Measurements from ENCODE around the gene SQOR.

Gene SQOR

DNA sequence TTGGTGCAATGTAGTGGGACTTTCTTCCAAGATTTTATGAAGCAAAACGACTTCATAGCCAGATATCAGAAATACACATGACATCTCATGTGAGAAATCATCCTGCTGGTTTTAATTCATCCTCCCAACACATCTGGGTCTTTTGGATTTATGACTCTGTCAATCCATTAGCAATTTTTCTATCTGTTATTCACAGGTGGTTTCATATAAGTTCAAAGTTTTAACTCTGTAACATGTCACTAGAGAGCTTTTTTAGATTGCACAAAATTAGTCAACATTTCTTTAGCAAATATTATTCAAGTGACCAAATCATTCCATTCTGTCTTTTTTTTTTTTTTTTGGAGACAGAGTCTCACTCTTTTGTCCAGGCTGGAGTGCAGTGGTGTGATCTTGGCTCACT, 30.4 kb downstream of the SQOR start:
- TF ChIP-seq EGR1 (IDR thresholded peaks at IDR 0.05) (no peak), TEAD4 (IDR thresholded peaks at IDR 0.05) (no peak), CREB1 (IDR thresholded peaks at IDR 0.05; ENCODE audit: low read depth) (no peak), FOXM1 (IDR thresholded peaks at IDR 0.05; ENCODE audit: borderline replicate concordance, low read depth) (no peak), YY1 (IDR thresholded peaks at IDR 0.05; ENCODE audit: low read depth) (no peak), CEBPB (IDR thresholded peaks at IDR 0.05) (no peak), TAF1 (IDR thresholded peaks at IDR 0.05; ENCODE audit: low read depth) (no peak), NFIC (IDR thresholded peaks at IDR 0.05) (no peak), RAD21 (IDR thresholded peaks at IDR 0.05; ENCODE audit: low read depth) (no peak), TCF12 (IDR thresholded peaks at IDR 0.05; ENCODE audit: low read depth) (no peak), EP300 (IDR thresholded peaks at IDR 0.05; ENCODE audit: borderline replicate concordance) (no peak), ZBTB7A (IDR thresholded peaks at IDR 0.05; ENCODE audit: low read depth) (no peak), MAX (IDR thresholded peaks at IDR 0.05) (no peak)
- TF ChIP-seq, protein P1, sequence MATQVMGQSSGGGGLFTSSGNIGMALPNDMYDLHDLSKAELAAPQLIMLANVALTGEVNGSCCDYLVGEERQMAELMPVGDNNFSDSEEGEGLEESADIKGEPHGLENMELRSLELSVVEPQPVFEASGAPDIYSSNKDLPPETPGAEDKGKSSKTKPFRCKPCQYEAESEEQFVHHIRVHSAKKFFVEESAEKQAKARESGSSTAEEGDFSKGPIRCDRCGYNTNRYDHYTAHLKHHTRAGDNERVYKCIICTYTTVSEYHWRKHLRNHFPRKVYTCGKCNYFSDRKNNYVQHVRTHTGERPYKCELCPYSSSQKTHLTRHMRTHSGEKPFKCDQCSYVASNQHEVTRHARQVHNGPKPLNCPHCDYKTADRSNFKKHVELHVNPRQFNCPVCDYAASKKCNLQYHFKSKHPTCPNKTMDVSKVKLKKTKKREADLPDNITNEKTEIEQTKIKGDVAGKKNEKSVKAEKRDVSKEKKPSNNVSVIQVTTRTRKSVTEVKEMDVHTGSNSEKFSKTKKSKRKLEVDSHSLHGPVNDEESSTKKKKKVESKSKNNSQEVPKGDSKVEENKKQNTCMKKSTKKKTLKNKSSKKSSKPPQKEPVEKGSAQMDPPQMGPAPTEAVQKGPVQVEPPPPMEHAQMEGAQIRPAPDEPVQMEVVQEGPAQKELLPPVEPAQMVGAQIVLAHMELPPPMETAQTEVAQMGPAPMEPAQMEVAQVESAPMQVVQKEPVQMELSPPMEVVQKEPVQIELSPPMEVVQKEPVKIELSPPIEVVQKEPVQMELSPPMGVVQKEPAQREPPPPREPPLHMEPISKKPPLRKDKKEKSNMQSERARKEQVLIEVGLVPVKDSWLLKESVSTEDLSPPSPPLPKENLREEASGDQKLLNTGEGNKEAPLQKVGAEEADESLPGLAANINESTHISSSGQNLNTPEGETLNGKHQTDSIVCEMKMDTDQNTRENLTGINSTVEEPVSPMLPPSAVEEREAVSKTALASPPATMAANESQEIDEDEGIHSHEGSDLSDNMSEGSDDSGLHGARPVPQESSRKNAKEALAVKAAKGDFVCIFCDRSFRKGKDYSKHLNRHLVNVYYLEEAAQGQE (IDR thresholded peaks at IDR 0.05; ENCODE audit: low read depth), result no peak
- TF ChIP-seq, protein P2, sequence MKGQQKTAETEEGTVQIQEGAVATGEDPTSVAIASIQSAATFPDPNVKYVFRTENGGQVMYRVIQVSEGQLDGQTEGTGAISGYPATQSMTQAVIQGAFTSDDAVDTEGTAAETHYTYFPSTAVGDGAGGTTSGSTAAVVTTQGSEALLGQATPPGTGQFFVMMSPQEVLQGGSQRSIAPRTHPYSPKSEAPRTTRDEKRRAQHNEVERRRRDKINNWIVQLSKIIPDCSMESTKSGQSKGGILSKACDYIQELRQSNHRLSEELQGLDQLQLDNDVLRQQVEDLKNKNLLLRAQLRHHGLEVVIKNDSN (IDR thresholded peaks at IDR 0.05), result no peak

- TF ChIP-seq FOXM1 (IDR thresholded peaks at IDR 0.05; ENCODE audit: borderline replicate concordance, low read depth), result no peak
These were observed 31.5 kb downstream of the SQOR start for GRCh38 chr15:45666119-45666875.

- TF ChIP-seq TEAD4 (IDR thresholded peaks at IDR 0.05), result no peak
- TF ChIP-seq RAD21 (IDR thresholded peaks at IDR 0.05; ENCODE audit: low read depth), result no peak
- TF ChIP-seq NFIC (IDR thresholded peaks at IDR 0.05), result no peak
- no peak for TF ChIP-seq MAX (IDR thresholded peaks at IDR 0.05)
- no peak for TF ChIP-seq EP300 (IDR thresholded peaks at IDR 0.05; ENCODE audit: borderline replicate concordance)
- TF ChIP-seq TCF12 (IDR thresholded peaks at IDR 0.05; ENCODE audit: low read depth), result no peak
- TF ChIP-seq, protein P1 (IDR thresholded peaks at IDR 0.05; ENCODE audit: low read depth), result no peak
- TF ChIP-seq, protein P2 (IDR thresholded peaks at IDR 0.05), result no peak
- TF ChIP-seq CEBPB (IDR thresholded peaks at IDR 0.05), result no peak
- TF ChIP-seq CREB1 (IDR thresholded peaks at IDR 0.05; ENCODE audit: low read depth), result no peak
- no peak for TF ChIP-seq ZBTB7A (IDR thresholded peaks at IDR 0.05; ENCODE audit: low read depth)
- TF ChIP-seq FOXM1 (IDR thresholded peaks at IDR 0.05; ENCODE audit: borderline replicate concordance, low read depth), result no peak
- TF ChIP-seq YY1 (IDR thresholded peaks at IDR 0.05; ENCODE audit: low read depth), result no peak
- no peak for TF ChIP-seq TAF1 (IDR thresholded peaks at IDR 0.05; ENCODE audit: low read depth)
- TF ChIP-seq EGR1 (IDR thresholded peaks at IDR 0.05), result no peak
These were observed 32.2 kb downstream of the SQOR start for GRCh38 chr15:45667002-45667401.

DNA sequence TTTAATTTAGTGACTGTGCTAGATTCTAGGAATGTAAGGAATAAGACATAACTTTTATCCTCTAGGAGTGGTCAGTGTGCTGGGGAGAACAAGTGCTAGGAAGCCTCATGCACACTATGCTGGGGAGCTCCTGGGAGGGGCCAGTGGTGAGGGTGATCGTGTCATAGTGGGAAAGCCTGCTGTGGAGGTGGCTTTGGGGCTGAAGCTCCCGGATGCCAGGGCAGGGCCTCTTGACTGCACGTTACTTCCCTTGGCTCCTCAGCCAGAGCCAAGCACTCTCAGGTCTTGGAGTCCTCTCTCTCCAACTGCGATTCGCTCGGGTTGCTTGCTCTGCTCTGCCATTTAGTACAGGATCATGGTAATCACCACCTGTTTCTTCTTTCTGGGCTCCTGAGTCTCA, 33.6 kb downstream of the SQOR start:
- TF ChIP-seq, protein P1 (IDR thresholded peaks at IDR 0.05; ENCODE audit: low read depth), result no peak
- no peak for TF ChIP-seq FOXM1 (IDR thresholded peaks at IDR 0.05; ENCODE audit: borderline replicate concordance, low read depth)
- TF ChIP-seq CEBPB (IDR thresholded peaks at IDR 0.05), result no peak
- TF ChIP-seq, protein P2 (IDR thresholded peaks at IDR 0.05), result no peak
- no peak for TF ChIP-seq TCF12 (IDR thresholded peaks at IDR 0.05; ENCODE audit: low read depth)
- TF ChIP-seq NFIC (IDR thresholded peaks at IDR 0.05), result no peak
- TF ChIP-seq TEAD4 (IDR thresholded peaks at IDR 0.05), result no peak
- TF ChIP-seq RAD21 (IDR thresholded peaks at IDR 0.05; ENCODE audit: low read depth), result no peak
- no peak for TF ChIP-seq YY1 (IDR thresholded peaks at IDR 0.05; ENCODE audit: low read depth)
- no peak for TF ChIP-seq EGR1 (IDR thresholded peaks at IDR 0.05)
- TF ChIP-seq EP300 (IDR thresholded peaks at IDR 0.05; ENCODE audit: borderline replicate concordance), result no peak
- TF ChIP-seq MAX (IDR thresholded peaks at IDR 0.05), result no peak
- no peak for TF ChIP-seq TAF1 (IDR thresholded peaks at IDR 0.05; ENCODE audit: low read depth)
- no peak for TF ChIP-seq CREB1 (IDR thresholded peaks at IDR 0.05; ENCODE audit: low read depth)
- no peak for TF ChIP-seq ZBTB7A (IDR thresholded peaks at IDR 0.05; ENCODE audit: low read depth)

Measured in Ishikawa (cell line).